ENCODE data around the gene SLC13A5.

The SLC13A5 gene

GRCh38 chr17:6711081-6711674, 2.0 kb downstream of the SLC13A5 start:
- TF ChIP-seq, protein P1, sequence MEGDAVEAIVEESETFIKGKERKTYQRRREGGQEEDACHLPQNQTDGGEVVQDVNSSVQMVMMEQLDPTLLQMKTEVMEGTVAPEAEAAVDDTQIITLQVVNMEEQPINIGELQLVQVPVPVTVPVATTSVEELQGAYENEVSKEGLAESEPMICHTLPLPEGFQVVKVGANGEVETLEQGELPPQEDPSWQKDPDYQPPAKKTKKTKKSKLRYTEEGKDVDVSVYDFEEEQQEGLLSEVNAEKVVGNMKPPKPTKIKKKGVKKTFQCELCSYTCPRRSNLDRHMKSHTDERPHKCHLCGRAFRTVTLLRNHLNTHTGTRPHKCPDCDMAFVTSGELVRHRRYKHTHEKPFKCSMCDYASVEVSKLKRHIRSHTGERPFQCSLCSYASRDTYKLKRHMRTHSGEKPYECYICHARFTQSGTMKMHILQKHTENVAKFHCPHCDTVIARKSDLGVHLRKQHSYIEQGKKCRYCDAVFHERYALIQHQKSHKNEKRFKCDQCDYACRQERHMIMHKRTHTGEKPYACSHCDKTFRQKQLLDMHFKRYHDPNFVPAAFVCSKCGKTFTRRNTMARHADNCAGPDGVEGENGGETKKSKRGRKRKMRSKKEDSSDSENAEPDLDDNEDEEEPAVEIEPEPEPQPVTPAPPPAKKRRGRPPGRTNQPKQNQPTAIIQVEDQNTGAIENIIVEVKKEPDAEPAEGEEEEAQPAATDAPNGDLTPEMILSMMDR (IDR thresholded peaks at IDR 0.05; ENCODE audit: low read depth, low read length), result no peak
- H3K4me3 ChIP-seq (ENCODE audit: low read depth, low read length), result no peak overlapping the region

- TF ChIP-seq, protein P1 (IDR thresholded peaks at IDR 0.05; ENCODE audit: low read depth, low read length), result no peak
- no peak overlapping the region for H3K4me3 ChIP-seq (ENCODE audit: low read depth, low read length)
Measured at GRCh38 chr17:6710317-6710716, 2.9 kb downstream of the SLC13A5 start.

DNA sequence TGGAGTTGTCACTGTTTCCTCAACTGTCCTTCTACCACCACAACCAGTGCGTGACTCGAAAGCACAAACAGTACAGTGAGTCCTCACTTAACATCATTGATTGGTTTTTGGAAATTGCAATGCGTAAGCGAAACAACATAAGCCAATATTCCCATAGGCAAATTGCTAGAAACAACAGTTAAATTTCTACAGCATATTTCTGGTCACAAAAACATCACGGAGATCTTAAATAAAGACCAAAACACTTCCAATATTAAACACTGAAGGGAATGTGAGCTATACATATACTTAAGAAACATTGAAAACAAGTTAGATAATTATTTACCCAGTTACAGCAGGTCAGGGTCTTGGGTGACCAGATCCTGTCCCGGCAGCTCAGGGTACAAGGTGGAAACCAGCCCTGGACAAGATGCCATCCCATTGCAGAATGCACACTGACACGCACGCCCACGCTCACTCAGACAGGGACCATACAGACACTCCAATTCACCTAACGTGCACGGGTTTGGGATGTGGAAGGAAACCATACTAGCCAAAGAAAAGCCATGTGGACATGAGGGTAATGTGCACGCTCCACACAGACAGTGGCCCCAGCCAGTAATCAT, 4.7 kb downstream of the SLC13A5 start:
- no peak overlapping the region for H3K4me3 ChIP-seq (ENCODE audit: low read depth, low read length)
- TF ChIP-seq, protein P1 (IDR thresholded peaks at IDR 0.05; ENCODE audit: low read depth, low read length), result no peak

GRCh38 chr17:6706996-6707395, 6.2 kb downstream of the SLC13A5 start:
- TF ChIP-seq, protein P1 (IDR thresholded peaks at IDR 0.05; ENCODE audit: low read depth, low read length), result no peak
- no peak overlapping the region for H3K4me3 ChIP-seq (ENCODE audit: low read depth, low read length)

DNA sequence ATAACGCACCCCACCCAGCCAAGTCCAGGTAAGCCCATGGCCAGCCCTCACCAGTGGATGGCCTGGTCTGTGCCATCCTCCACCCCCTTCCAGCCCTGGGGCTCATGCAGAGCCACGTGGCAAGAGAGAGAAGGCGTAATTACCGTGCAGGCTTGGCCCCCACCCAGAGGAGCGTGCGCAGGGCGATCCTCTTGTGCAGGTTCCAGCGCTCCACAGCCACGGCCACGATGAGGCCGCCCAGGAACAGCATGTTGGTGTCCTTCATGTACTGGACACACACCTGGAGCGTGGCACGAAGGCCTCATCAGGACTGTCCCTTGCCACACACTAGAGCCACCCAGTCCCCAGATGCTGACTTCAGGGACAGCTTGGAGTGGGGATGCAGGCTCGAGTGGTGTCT, 6.7 kb downstream of the SLC13A5 start:
- TF ChIP-seq, protein P1 (IDR thresholded peaks at IDR 0.05; ENCODE audit: low read depth, low read length), result no peak
- no peak overlapping the region for H3K4me3 ChIP-seq (ENCODE audit: low read depth, low read length)

- H3K4me3 ChIP-seq (ENCODE audit: low read depth, low read length), result no peak overlapping the region
- TF ChIP-seq, protein P1 (IDR thresholded peaks at IDR 0.05; ENCODE audit: low read depth, low read length), result no peak
Measured at GRCh38 chr17:6704470-6705052, 8.6 kb downstream of the SLC13A5 start.

- TF ChIP-seq, protein P1 (IDR thresholded peaks at IDR 0.05; ENCODE audit: low read depth, low read length), result no peak
- no peak overlapping the region for H3K4me3 ChIP-seq (ENCODE audit: low read depth, low read length)
Measured at GRCh38 chr17:6703751-6704150, 9.4 kb downstream of the SLC13A5 start.
